G401.6 (cell line): ENCODE measurements around the gene ARHGEF10L.

Experiments
- FAIRE-seq: peaks from 2 replicates; lab custom pipeline; 2012; peaks lifted over from hg19 to GRCh38; lab: Jason Lieb, UNC

ARHGEF10L gene

GRCh38 chr1:17520473-17521319 lies 18.8 kb upstream of the ARHGEF10L start:
- no peak for FAIRE-seq

- FAIRE-seq: no peak
Observed at GRCh38 chr1:17521946-17522612, 17.4 kb upstream of the ARHGEF10L start.

GRCh38 chr1:17523321-17524041 lies 16.0 kb upstream of the ARHGEF10L start:
- FAIRE-seq: no peak

GRCh38 chr1:17524645-17525044 lies 14.9 kb upstream of the ARHGEF10L start:
- no peak for FAIRE-seq

GRCh38 chr1:17525996-17526686 lies 13.4 kb upstream of the ARHGEF10L start:
- FAIRE-seq: no peak

- FAIRE-seq: no peak
Observed at GRCh38 chr1:17527036-17527914, 12.2 kb upstream of the ARHGEF10L start.

DNA sequence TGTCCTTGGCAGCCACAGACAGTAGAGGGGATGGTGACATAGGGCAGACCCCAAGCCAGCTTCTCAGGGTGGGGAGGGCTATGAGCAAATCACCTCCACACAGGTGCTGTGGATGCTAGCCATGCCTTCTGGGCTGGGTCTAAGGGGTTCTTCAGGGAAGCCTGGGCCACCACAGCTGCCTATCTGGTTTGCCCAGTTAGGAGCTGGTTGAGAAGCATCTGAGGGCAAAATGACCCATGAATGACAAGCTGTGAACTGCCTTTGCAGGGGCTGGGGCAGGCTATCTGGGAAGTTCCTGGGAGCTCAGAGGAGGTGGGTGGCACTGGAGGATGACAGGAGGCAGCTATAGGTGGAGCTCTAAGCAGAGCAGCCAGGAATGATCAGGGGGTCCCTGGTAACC lies 10.1 kb upstream of the ARHGEF10L start:
- FAIRE-seq: no peak

GRCh38 chr1:17531343-17531681 lies 8.2 kb upstream of the ARHGEF10L start:
- FAIRE-seq: no peak

- FAIRE-seq: no peak
Observed at GRCh38 chr1:17531682-17532487, 7.6 kb upstream of the ARHGEF10L start.

GRCh38 chr1:17533201-17533600 lies 6.3 kb upstream of the ARHGEF10L start:
- FAIRE-seq: no peak

GRCh38 chr1:17535300-17535936 lies 4.1 kb upstream of the ARHGEF10L start:
- FAIRE-seq: no peak

GRCh38 chr1:17538010-17538409 lies 1.5 kb upstream of the ARHGEF10L start:
- FAIRE-seq: no peak

- FAIRE-seq: peak; percentile 70
Observed at GRCh38 chr1:17538428-17539117, 925 bp upstream of the ARHGEF10L start.

- no peak for FAIRE-seq
Observed at GRCh38 chr1:17539118-17539476, 401 bp upstream of the ARHGEF10L start.

DNA sequence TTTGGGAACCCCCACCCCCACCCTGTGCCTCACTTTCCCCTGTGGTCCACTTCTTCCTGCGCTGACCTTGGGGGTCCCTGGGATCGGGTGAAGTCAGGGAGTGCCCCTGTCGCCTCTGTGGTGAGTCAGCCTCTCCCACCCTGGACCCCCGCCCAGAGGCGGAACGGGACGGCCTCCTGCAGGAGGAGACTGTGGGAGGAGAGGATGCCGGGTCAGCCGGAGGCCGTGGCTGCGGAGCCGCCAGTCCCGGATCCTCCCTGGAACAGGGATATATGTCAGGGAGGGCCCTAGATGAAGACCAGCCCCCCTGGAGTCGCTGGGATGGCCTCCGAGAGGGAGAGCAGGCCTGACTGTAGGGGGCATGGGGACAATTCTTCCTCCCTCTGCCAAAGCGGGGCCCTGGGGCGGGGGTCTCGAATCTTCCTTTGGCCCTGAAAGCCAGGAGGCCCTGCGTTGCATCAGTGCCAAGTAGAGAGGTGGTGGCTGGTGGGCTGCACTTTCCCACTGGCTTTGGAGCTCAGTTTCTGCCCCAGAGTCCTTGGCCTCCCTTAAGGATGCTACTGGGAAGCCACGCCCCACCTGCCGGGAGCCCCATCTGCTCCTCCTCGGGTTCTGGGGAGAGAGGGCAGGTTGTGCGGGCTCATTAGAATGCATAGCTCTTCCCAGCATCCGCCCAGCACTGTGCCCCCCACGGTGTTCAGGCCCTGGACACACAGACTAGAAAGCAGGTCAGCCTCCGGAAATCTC lies 930 bp downstream of the ARHGEF10L start:
- no peak for FAIRE-seq

DNA sequence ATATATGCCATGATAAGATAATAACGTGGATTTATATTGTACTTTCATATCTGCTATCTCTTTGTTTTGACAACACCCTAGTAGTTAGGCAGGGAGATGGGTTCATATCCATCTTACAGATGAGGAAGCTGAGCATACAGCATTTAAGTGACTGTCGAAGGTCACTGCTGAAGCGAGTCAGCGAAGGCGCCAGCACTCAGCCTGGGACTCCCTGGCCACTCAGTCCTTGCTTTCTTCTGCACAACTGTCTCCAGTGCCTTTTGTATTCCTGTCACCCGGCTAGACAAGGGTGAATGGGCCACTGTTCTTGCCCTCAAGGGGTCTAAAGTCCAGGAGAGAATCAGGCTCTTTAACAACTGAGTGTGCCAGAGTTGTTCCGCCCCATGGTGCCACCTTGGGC lies 3.1 kb downstream of the ARHGEF10L start:
- no peak for FAIRE-seq

DNA sequence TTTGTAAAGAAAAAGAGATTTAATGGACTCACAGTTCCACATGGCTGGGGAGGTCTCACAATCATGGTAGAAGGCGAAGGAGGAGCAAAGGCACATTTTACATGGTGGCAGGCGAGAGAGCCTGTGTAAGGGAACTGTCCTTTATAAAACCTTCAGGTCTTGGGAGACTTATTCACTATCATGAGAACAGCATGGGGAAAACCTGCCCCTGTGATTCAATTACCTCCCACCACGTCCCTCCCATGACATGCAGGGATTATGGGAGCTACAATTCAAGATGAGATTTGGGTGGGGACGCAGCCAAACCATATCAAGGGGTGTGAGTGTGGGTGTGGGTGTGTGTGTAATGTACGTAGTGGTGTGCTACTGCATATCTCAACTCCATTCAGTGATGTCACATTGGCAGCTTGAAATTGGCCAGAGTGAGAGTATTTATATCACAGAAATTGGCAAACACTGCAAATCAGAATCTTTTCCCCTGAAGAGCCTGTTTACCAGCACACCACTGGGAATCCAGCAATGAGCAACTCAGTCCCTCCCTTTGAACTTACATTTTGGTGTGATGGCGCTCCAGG lies 5.4 kb downstream of the ARHGEF10L start:
- no peak for FAIRE-seq

DNA sequence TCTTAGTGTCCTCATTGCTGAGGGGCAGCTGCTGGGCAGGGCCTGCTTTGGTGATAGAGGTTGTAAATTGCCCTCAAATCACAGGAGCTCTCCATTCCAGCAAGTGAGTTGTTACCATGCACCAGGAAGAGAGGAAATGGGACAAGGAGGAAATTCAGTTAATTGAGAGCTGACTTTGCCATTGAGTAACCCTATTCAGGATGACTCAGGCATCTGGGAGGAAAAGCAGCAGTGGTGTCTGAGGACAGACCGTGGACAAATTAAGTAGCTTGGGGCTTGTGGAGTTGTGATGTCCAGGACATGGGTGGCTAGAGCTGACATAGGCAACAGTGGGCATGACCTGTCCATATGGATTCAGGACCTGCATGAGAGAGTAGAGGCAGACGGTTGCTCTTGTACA lies 5.9 kb downstream of the ARHGEF10L start:
- FAIRE-seq: no peak
